ENCODE data around the gene DOCK9. TPM values are rescaled to one million over a fixed set of nuclear protein-coding genes. Genes with fewer than 3 reads are reported as not detected.
A peak's percentile ranks its signal among the peaks of the same experiment; 100 is the strongest.

Gene DOCK9
- total RNA-seq, 4 donors from 2014 or later, result 94.7 to 240 (median 150) TPM

GRCh38 chr13:98803111-98803561 lies 174.7 kb downstream of the DOCK9 start:
- peaks cover 0 to 14% (median 0%) of the 10 kb centered on the region in 3 donors for H3K4me1 ChIP-seq
- TF ChIP-seq CTCF (IDR thresholded peaks at IDR 0.05) (no peak), POLR2A (IDR thresholded peaks at IDR 0.05) (no peak)
- H3K27ac ChIP-seq, result peak overlapping the region in 1 of 4 donors; percentile 53
- H3K4me3 ChIP-seq, result no peak overlapping the region
- H3K27me3 ChIP-seq, result no peaks in the 10 kb centered on the region
- intact Hi-C loops (cut with DNase I), result no loop called here
- 71 to 78% methylated on average over 5 to 6 of the region's 7 CpGs for WGBS, 2 donors
- H3K36me3 ChIP-seq, result peaks cover 0 to 97% (median 7%) of the 10 kb centered on the region in 3 donors
- no peaks in the 10 kb centered on the region for H3K9me3 ChIP-seq
- DNase-seq, result no peak

GRCh38 chr13:98802559-98802958 lies 175.3 kb downstream of the DOCK9 start:
- intact Hi-C loops (cut with DNase I), result no loop called here
- peak overlapping the region in 1 of 4 donors; percentile 53 for H3K27ac ChIP-seq
- H3K27me3 ChIP-seq, result no peaks in the 10 kb centered on the region
- peaks cover 0 to 97% (median 7%) of the 10 kb centered on the region in 3 donors for H3K36me3 ChIP-seq
- H3K9me3 ChIP-seq, result no peaks in the 10 kb centered on the region
- TF ChIP-seq CTCF (IDR thresholded peaks at IDR 0.05) (no peak), POLR2A (IDR thresholded peaks at IDR 0.05) (no peak)
- 84 to 93% methylated on average over 3 to 4 of the region's 4 CpGs for WGBS, 2 donors
- no peak overlapping the region for H3K4me3 ChIP-seq
- H3K4me1 ChIP-seq, result peaks cover 0 to 14% (median 0%) of the 10 kb centered on the region in 3 donors
- DNase-seq, result no peak

GRCh38 chr13:98801626-98802418 lies 176.0 kb downstream of the DOCK9 start:
- H3K9me3 ChIP-seq, result no peaks in the 10 kb centered on the region
- H3K27me3 ChIP-seq, result no peaks in the 10 kb centered on the region
- H3K36me3 ChIP-seq, result peaks cover 0 to 97% (median 12%) of the 10 kb centered on the region in 3 donors
- H3K4me3 ChIP-seq, result no peak overlapping the region
- DNase-seq, result no peak
- intact Hi-C loops (cut with DNase I), result no loop called here
- H3K27ac ChIP-seq, result peak overlapping the region in 1 of 4 donors; percentile 29
- TF ChIP-seq POLR2A (IDR thresholded peaks at IDR 0.05) (no peak), CTCF (IDR thresholded peaks at IDR 0.05) (no peak)
- peaks cover 0 to 14% (median 0%) of the 10 kb centered on the region in 3 donors for H3K4me1 ChIP-seq
- WGBS, 2 donors, result 71 to 77% methylated on average over 10 of the region's 10 CpGs

- WGBS, 2 donors, result 87 to 98% methylated on average over 5 to 12 of the region's 14 CpGs
- no peak for DNase-seq
- H3K9me3 ChIP-seq, result no peaks in the 10 kb centered on the region
- intact Hi-C loops (cut with DNase I), result no loop called here
- H3K4me3 ChIP-seq, result no peak overlapping the region
- no peak overlapping the region for H3K27ac ChIP-seq
- no peaks in the 10 kb centered on the region for H3K27me3 ChIP-seq
- peaks cover 0 to 14% (median 0%) of the 10 kb centered on the region in 3 donors for H3K4me1 ChIP-seq
- H3K36me3 ChIP-seq, result peaks cover 3 to 97% (median 14%) of the 10 kb centered on the region in 3 donors
- TF ChIP-seq CTCF (IDR thresholded peaks at IDR 0.05) (no peak), POLR2A (IDR thresholded peaks at IDR 0.05) (no peak)
Observed at GRCh38 chr13:98800078-98800477, 177.8 kb downstream of the DOCK9 start.

All from esophagus squamous epithelium (tissue), 5 donors.